Measurements from ENCODE around the gene KRT74.

The KRT74 gene

DNA sequence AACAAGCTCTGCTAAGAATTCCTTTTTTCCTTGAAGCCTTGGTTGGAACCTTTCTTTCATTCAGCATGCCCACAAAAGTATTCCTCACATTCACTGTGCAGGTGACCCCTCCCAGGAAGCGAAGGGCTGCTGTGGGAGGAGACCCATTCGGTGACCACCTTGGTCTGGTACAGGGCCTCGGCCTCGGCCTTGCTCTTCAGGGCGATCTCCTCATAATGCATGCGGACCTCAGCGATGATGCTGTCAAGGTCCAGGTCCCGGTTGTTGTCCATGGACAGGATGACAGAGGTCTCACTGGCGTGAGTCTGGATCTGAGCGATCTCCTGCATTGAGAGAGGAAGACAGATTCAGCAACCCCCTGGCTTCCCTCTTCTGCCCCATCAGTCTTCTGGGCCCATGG, 3.1 kb downstream of the KRT74 start:
- DNase-seq = no peak

- no peak for DNase-seq
Observed at GRCh38 chr12:52568111-52568510, 5.5 kb downstream of the KRT74 start.

- no peak for DNase-seq
Observed at GRCh38 chr12:52566847-52567291, 6.8 kb downstream of the KRT74 start.

DNA sequence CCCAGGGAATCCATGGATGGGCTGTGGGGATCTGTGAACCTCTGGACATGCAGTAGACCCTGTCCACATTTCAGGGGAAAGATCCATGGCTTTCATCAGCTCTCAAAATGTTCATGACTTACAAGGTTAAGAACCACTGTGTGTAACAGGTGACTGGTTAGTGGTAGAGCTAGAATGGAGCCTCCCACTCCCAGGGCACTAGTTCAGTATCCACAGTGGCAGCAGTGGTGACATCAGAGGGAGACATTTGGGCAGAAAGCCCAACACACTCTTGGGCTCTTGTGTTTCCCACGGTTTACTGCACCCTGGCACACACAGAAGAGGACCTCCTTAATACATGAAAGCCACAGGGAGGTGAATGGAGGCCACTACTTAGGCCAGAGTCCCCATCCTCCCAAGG, 9.1 kb downstream of the KRT74 start:
- no peak for DNase-seq

DNA sequence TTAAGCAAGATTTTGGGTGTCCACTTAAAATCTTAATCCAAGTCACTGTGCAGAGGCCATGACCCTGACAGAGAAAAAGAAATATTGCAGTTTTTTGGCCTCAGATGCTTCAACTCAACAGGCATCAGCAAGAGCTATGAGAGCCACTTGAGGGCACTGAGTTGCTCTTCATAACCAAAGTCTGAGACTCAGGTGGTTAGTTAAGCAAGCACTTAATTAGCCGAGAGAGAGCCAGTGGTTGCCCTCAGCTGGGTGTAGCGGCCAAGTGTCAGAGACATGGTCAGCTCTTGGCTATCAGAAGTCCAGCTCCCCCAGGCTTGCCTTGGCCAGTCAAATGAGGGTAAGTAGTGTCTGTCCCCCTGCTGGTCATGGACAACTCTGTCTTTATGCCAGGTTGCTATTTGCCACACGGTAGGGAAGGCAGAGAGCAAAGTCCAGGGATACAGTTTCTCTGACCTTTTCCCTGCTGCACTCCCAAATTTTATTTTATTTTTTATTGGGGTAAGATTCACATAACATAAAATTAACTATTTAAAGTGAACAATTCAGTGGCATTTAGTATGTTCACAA, 11.7 kb downstream of the KRT74 start:
- DNase-seq = no peak

DNA sequence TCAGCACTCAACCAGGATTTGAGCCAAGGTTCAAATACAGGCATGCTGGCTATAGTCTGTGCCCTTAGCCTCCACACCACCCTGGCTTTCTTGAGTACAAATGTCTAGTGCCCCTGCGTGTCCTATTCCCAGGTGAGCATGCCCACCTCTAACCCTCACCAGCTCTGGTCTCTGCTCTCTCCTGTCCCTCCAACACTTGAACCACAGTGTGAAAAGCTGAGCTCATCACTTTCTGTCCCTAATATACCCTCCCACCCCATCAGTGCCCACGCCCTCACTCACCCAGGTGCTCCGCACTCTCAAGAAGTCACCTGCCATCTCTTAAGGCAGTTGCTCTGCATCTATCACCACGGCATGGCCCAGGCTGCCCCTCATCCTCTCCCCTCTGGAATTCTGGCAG, 13.7 kb downstream of the KRT74 start:
- no peak for DNase-seq

DNA sequence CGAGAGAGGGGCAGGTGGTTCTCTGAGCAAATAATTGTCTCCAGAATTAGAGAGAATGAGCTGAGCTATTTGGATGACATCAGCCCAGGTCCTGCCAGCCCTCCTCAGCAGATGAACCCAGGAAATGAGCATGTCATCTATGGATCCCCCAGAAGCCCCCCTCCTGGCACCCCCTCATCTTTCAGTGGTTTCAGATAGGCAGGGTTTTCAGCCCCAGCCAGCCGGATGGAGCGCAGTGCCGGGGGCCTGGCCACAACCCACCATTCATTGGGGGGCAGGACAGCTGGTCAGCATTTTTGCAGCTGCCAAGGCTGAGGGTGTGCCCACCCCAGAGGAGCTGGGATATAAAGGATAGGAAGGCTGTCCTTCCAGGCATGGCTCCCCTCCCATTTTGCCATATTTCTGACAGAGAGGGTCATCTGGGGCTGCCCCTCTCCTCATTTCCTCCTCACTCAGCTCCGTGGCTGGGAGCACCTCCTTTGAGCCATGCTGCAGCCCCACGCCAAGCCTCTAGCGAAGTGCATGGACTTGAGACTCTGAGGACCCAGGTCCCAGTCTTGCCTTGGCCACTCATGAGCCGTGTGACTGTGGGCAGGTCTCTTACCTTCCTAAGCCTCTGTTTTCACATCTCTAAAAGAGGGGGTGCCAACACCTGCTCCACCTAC, 14.7 kb downstream of the KRT74 start:
- no peak for DNase-seq

GRCh38 chr12:52557476-52557875, 16.2 kb downstream of the KRT74 start:
- DNase-seq = no peak

GRCh38 chr12:52555577-52555976, 18.1 kb downstream of the KRT74 start:
- DNase-seq = no peak

DNA sequence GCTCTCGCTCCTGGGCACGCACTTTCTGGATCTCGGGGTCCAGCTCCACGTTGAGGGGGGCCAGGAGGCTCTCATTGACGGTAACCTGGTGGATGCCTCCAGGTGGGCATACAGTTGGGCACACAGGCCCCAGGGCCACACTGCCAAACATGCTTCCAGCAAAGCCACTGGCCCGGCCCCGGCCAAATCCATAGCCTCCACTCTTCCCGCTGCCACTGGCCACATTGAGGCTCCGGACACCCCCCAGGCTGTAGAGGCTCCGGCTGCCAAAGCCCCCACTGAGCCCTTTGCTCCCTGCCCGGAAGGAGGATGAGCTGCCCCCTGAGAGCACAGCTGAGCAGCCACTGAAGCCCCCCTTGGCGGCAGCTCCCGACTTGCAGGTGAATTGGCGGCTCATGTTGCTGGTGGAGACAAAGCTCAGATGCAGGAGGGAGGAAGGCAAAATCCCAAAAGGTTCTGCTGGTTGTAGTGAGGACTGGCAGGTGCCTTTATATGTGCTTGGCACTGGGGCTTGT, 20.9 kb downstream of the KRT74 start, which contains the start of gene KRT71:
KRT71 (minus strand) TSS at position 465 of the 515 bp plus-strand sequence; CDS start at position 397, 68 bp downstream.
- no peak for DNase-seq

DNA sequence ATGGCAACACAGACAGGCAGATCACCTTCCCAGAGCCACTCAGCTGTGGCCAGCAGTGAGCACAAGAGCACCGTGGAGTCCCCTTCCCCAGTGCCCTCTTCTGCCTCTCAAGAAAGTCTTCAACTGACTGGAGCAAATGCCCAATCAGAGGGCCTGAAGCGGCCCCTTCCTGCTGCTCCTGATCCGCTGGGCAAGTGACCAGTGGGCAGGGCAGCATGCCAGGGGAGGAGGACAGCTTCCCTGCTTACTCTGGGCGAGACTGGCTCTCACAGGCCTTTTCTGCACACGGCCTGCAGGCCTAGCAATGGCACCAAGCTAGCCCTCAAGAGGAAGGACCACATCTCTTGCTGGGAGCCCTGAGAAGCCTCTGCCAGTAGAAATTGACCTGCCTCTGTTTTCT, 21.6 kb downstream of the KRT74 start:
- no peak for DNase-seq

DNA sequence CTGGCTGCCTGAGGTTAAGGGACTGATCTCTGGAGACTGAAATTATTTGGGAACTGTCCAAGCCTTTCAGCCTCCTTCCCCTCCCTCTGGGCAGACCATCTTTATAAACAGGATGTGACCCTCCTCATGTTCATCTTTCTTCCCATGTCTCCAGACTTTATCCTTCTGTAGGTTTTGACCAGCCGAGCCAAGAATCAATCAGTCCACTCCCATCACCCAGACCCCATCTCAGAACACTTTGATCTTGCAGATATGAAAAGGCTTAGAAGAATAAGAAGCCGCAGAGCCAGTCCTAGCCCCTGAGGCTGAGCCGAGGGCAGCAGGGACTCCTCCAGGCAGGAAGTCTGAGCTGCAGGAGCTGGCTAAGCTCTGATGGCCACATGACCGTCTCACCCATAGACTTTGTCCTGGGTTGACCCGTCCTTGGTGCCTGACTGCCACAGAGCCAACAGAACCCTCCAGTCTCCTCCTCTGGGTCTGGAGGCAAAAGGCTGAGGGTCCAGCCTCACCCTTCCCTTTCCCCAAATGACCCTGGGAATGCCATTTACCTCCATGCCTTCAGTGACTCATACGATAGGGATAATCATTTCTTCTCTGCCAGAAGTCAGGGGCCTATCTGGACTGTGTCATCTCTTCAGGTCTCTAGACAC, 22.3 kb downstream of the KRT74 start:
- no peak for DNase-seq

- no peak for DNase-seq
Observed at GRCh38 chr12:52546126-52546525, 27.5 kb downstream of the KRT74 start.

DNA sequence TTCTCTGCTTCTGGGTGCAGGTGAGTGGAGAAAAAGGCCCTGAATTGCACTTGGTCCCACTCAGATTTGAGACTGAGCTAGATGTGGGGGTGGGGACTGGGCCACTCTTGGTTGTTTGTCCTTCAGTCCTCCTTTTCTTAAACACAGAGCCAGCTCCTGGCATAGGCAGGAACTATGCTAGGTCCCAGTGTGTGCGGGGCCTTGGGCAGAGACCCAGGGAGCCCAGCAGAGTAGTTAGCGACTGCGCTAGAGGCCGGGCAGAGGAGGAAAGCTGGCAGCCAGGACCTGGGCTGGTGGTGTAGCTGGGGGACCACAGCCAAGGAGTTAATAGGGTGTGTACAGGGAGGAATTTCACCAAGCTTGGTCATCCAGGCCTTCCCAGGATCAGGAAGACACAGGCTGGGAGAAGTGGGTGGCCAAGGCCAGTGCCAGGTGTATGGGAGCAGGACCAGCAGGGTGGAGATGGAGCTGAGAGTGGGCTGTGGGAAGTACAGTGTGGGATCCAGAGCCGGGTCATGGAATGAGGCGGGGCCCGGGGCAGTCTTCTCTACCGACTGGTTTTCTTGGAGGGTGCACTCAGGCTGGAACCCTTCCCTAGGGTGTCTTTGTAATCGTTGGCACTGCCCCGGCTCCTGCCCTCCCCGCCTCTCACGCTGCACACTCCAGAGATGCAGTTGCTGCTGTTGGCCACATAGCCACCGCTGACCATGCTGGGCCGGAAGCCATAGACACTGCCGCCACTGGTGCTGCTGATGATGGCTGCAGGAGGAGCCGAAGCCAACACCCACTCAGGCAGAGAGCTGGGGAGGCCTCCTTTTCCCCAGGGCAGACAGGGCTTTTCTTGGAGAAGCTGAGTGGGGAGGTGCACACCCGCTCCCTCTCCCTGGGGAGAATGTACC, 29.4 kb downstream of the KRT74 start:
- no peak for DNase-seq

GRCh38 chr12:52542785-52543318, 30.8 kb downstream of the KRT74 start:
- DNase-seq = no peak

- DNase-seq = no peak
Observed at GRCh38 chr12:52542157-52542556, 31.5 kb downstream of the KRT74 start.

- DNase-seq = no peak
Observed at GRCh38 chr12:52541709-52542108, 31.9 kb downstream of the KRT74 start.

DNA sequence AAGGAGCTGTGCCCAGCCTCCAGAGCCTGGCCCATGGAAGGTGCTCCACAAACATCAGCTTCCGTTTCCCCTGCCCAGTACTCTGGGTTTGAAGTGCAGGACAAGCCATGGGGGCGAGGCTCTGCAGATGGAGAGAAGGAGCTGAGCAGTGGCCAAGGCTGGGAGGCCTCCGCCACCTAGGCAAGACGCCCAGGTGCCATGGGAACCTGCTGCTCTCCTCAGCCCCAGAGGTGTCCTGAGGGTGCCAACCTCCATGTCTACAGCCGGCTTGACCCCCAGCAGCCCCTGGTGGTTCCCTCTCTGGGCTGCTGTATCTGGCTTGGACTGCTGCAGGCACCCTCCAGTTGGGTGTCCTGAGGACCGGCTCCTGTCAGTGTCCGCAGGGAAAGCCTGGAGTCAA, 33.1 kb downstream of the KRT74 start:
- no peak for DNase-seq

- no peak for DNase-seq
Observed at GRCh38 chr12:52539821-52540173, 33.8 kb downstream of the KRT74 start.

DNA sequence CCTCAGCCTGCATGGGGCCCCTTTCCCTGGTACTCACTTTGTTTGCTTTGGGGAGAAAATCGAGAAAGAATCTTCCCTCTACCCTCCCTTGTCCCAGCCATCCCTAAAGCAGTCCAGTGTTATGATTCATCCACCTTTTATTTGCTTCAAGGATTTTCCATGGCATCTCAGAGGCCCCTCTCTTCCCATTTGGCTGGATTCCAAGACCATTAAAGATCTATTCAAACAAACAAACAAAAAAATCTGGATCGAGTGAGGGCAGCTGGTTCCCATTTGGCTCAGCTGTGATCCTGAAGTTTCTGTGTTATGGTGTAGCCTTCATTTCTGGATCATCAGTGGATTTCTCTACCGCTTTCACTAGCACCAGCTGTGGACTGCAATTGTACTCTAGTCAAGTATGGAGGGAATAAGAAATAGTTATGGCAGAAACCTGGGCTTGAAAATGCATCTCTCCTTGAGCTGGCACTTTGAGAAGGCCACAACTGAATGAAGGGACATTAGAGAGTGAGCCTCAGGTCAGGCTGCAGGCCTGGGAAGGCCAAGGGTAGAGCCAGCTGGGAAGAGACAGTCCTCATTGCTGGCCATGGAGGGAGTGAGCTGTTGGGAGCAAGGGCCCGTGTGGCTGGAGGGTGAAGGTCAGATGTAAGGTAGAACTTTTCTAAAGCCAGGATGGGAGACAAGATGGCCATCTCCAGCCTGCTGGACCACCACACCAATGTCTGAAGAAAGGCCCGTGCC, 34.4 kb downstream of the KRT74 start:
- no peak for DNase-seq

DNA sequence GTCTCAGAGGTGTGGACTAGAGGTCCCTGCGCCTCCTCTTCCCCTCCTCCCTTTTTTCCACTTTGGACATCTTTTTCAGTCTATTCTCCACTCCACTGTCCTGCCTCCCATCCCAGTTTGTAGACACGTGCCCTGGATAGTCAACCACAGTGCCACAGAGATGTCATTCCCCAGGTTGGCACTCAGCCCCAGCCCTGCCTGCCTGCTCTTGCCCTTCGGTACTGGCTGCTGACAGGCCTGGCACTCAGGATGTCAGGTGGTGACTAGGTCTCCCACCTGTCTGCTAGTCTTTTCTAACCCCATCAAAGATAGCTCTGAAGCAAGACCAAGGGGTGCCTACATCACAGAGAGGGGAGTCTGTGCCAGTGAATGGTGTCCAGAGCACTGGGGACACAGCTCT, 36.5 kb downstream of the KRT74 start:
- no peak for DNase-seq

DNA sequence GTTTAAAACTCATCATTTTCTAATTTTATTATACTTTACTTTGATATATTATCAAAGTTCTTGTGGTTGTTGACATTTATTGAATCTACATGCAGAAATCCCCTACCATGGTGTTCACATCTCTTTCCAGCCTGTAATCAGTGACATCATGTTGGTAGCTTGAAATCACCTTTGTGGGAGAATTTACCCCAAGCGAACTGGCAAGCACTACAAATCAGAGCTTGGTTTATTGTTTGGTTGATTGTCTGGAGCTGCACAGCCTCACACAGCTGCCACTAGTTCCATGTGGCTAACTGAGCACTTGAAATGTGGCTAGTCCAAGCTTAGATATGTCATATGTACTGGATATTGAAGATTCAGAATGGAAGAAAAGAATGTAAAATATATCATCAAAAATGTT, 38.1 kb downstream of the KRT74 start:
- no peak for DNase-seq
